C1 segment of cervical spinal cord (tissue), 14 donors: ENCODE results near the gene CHORDC1.
A peak's percentile ranks its signal among the peaks of the same experiment; 100 is the strongest.
"Not testable (repeated sequence)": the region's sequence is repeated elsewhere in the genome, so short reads cannot be mapped to it uniquely, and the experiment has no call there.

Source experiments
- DNase-seq, 14 donors: peaks; one replicate each; lab custom pipeline; 2025; lab: John Stamatoyannopoulos, UW

The CHORDC1 gene

GRCh38 chr11:90216611-90217010, 6.2 kb downstream of the CHORDC1 start:
- no peak for DNase-seq

- DNase-seq, result no peak
These were observed 9.5 kb downstream of the CHORDC1 start for GRCh38 chr11:90213322-90213721.

- DNase-seq, result no peak
These were observed 14.0 kb downstream of the CHORDC1 start for GRCh38 chr11:90208857-90209256.

GRCh38 chr11:90207992-90208391, 14.9 kb downstream of the CHORDC1 start:
- DNase-seq, result not testable (repeated sequence)

GRCh38 chr11:90204832-90205646, 17.8 kb downstream of the CHORDC1 start:
- DNase-seq, result peak in 2 of 14 donors; percentile 6 to 22

GRCh38 chr11:90204407-90204806, 18.4 kb downstream of the CHORDC1 start:
- no peak for DNase-seq

- DNase-seq, result no peak
These were observed 20.5 kb downstream of the CHORDC1 start for GRCh38 chr11:90202342-90202741.

GRCh38 chr11:90197377-90197776, 25.5 kb downstream of the CHORDC1 start:
- DNase-seq, result no peak

GRCh38 chr11:90192869-90193582, 29.8 kb downstream of the CHORDC1 start:
- no peak for DNase-seq

- DNase-seq, result no peak
These were observed 33.8 kb downstream of the CHORDC1 start for GRCh38 chr11:90189011-90189410.

GRCh38 chr11:90187839-90188238, 35.0 kb downstream of the CHORDC1 start:
- no peak for DNase-seq

- DNase-seq, result no peak
These were observed 42.9 kb downstream of the CHORDC1 start for GRCh38 chr11:90179923-90180322.

GRCh38 chr11:90178751-90179150, 44.1 kb downstream of the CHORDC1 start:
- no peak for DNase-seq

GRCh38 chr11:90176069-90176468, 46.8 kb downstream of the CHORDC1 start:
- DNase-seq, result no peak

GRCh38 chr11:90171359-90171758, 51.5 kb downstream of the CHORDC1 start:
- DNase-seq, result no peak

GRCh38 chr11:90168571-90168970, 54.3 kb downstream of the CHORDC1 start:
- DNase-seq, result no peak

- not testable (repeated sequence) for DNase-seq
These were observed 55.1 kb downstream of the CHORDC1 start for GRCh38 chr11:90167704-90168103.

GRCh38 chr11:90166982-90167573, 55.8 kb downstream of the CHORDC1 start:
- DNase-seq, result not testable (repeated sequence)
